ENCODE measurements around the gene SHROOM3. TPM values are rescaled to one million over a fixed set of nuclear protein-coding genes. Genes with fewer than 3 reads are reported as not detected.
A peak's percentile ranks its signal among the peaks of the same experiment; 100 is the strongest.

The SHROOM3 gene
- total RNA-seq, 6 experiments from 2014 or later: 39.1 to 98.7 (median 40.9) TPM

DNA sequence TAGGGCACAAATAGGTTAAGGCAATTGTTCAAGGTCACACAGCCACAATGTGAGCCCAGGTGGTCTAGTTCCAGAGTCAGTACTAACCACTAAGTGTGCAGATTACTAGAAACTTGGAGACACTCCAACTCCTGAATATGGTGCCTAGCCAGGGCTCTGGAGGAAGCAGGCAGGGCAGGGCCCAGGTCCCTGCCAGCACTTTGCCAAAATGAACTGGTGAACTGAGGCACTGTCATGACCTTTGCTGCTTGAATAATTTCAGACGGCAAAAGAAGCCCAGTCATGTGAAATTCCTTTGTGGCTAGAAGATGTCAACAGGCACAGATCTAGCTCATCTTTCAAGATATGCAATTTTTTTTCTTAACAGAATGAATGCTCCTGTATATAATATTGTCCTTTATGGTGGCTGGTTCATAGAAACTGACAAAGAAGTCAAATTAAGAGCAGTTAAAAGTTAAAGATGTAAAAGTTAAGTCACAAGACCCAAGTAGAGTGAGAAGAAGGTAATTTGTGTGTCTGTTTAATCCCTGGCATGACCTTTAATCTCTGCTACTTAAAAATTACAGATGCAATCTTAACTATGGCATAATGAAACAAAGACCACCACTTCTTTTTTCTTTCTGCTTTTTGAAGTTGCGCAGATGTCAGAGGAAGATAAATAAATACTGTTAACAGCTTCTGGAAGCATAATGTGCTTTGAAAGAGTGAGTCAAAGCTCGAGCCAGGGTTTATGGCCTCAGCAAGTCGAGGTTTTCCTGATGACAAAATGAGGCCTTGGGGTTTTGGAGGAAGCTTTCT is 54.1 kb downstream of the SHROOM3 start:
- peak overlapping the region; percentile 30; the same call in 1 of the 2 replicates for H3K4me3 Mint-ChIP-seq
- H3K27ac Mint-ChIP-seq: no peak overlapping the region
- H3K4me1 Mint-ChIP-seq (ENCODE audit: low read depth): peaks cover 10% of the 10 kb centered on the region
- H3K27me3 Mint-ChIP-seq (ENCODE audit: insufficient read depth): peaks cover 10% of the 10 kb centered on the region
- H3K9me3 Mint-ChIP-seq: no peaks in the 10 kb centered on the region
- DNase-seq: no peak
- H3K36me3 Mint-ChIP-seq (ENCODE audit: low read depth): 0 out of 2 replicates have a peak, but pooled peaks cover 7% of the 10 kb centered on the region
- TF ChIP-seq, protein P1, sequence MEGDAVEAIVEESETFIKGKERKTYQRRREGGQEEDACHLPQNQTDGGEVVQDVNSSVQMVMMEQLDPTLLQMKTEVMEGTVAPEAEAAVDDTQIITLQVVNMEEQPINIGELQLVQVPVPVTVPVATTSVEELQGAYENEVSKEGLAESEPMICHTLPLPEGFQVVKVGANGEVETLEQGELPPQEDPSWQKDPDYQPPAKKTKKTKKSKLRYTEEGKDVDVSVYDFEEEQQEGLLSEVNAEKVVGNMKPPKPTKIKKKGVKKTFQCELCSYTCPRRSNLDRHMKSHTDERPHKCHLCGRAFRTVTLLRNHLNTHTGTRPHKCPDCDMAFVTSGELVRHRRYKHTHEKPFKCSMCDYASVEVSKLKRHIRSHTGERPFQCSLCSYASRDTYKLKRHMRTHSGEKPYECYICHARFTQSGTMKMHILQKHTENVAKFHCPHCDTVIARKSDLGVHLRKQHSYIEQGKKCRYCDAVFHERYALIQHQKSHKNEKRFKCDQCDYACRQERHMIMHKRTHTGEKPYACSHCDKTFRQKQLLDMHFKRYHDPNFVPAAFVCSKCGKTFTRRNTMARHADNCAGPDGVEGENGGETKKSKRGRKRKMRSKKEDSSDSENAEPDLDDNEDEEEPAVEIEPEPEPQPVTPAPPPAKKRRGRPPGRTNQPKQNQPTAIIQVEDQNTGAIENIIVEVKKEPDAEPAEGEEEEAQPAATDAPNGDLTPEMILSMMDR (IDR thresholded peaks at IDR 0.05): no peak

DNA sequence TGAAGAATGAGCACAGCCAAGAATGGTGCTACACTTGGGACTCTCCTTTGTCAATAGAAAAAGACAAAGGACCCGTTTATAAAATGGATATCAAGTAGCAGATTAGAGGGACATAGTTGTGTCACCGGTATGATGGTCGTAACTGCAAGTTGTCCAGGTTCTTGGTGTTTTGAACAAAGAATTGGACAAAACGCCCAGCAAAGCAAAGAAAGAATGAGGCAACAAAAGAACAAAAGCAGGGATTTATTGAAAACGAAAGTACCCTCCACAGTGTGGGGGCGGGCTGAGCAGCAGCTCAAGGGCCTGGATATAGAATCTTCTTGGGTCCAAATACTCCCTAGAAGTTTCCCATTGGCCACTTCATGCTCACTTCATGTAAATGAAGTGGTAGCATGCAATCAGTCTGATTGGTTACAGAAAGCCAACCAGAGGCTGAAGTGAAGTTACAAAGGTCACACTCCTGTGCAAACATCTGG is 54.7 kb downstream of the SHROOM3 start:
- Mint-ChIP-seq H3K36me3 (ENCODE audit: low read depth) (0 out of 2 replicates have a peak, but pooled peaks cover 7% of the 10 kb centered on the region), H3K4me1 (ENCODE audit: low read depth) (peaks cover 10% of the 10 kb centered on the region), H3K4me3 (peak overlapping the region; percentile 30; the same call in 1 of the 2 replicates), H3K27me3 (ENCODE audit: insufficient read depth) (peaks cover 12% of the 10 kb centered on the region), H3K9me3 (no peaks in the 10 kb centered on the region), H3K27ac (no peak overlapping the region)
- TF ChIP-seq, protein P1 (IDR thresholded peaks at IDR 0.05): no peak
- no peak for DNase-seq

DNA sequence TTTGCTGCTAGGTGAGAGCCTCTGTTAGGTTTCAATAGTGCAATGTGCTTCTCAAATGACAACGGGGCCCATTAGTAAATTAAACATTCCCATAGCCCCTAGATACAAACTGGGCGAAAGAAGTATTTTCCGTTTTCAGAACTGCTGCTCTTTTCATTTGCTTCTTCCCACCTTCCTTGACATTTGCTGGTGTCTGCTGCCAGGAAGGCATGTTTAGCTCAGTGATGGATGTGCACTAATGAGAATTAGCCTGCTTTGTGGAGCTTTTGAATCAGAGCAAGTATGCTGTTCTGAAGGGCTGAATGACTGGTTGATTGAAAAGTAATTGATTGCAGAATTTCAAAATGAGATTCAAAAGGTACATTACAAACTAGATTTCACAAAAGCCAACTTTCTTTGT is 57.0 kb downstream of the SHROOM3 start:
- Mint-ChIP-seq H3K4me3 (no peak overlapping the region), H3K36me3 (ENCODE audit: low read depth) (0 out of 2 replicates have a peak, but pooled peaks cover 7% of the 10 kb centered on the region), H3K27me3 (ENCODE audit: insufficient read depth) (peaks cover 12% of the 10 kb centered on the region), H3K9me3 (no peaks in the 10 kb centered on the region), H3K27ac (no peak overlapping the region), H3K4me1 (ENCODE audit: low read depth) (peaks cover 10% of the 10 kb centered on the region)
- TF ChIP-seq, protein P1 (IDR thresholded peaks at IDR 0.05): no peak
- DNase-seq: no peak

DNA sequence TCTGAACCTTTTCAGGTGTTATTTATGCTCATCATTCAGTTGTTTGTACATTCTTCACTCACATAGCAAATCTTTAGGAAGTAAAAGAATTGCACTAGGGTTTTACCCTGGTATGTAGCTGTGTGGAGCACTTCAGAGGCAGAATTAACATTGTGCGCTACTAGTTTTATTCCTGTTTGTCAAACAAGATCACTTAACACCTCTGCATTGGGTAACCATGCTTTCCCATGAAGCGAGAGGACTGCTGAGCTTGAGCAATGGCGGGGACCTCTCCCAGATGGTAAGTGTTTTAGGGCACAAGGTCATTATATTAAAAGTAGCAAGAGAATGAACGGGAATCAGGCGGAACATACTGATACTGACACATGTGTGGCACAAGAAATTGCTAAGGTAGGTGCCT is 59.2 kb downstream of the SHROOM3 start:
- H3K27ac Mint-ChIP-seq: no peak overlapping the region
- 0 out of 2 replicates have a peak, but pooled peaks cover 5% of the 10 kb centered on the region for H3K36me3 Mint-ChIP-seq (ENCODE audit: low read depth)
- TF ChIP-seq, protein P1 (IDR thresholded peaks at IDR 0.05): no peak
- no peak for DNase-seq
- peaks cover 17% of the 10 kb centered on the region for H3K4me1 Mint-ChIP-seq (ENCODE audit: low read depth)
- peaks cover 10% of the 10 kb centered on the region for H3K27me3 Mint-ChIP-seq (ENCODE audit: insufficient read depth)
- no peaks in the 10 kb centered on the region for H3K9me3 Mint-ChIP-seq
- H3K4me3 Mint-ChIP-seq: no peak overlapping the region

DNA sequence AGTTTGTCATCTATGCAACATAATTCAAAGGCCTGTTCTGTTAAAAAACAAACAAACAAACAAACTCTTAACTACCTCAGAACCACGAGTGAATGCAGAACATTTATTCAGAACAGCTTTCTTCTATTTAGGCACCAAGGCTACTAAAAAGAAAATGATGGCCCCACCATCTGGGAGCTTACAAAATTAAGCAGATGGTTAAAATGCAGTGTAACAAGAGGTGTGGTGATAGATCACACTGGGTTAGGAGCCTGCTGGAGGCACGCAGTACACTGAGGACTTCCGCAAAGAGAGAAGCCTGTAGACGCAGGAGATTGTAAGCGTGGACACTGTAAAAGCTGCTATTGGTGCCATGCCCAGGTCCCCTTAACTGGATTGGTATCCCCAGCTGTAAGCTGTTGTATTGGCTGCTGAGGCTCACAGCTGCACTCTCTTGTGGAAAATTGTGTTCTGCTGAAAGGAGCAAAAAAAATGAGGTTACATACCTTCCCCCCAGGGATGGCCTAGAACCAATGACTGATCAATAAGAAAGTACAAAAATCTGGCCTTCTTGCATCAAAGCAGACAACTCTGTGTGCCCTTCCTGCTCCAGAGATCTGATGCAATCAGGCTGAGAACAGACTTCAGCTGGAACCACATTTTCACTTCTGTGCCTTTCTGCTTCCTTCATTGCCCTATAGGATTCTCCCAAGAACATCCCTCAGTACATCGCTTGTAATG is 60.0 kb downstream of the SHROOM3 start:
- H3K4me3 Mint-ChIP-seq: no peak overlapping the region
- H3K4me1 Mint-ChIP-seq (ENCODE audit: low read depth): peaks cover 10% of the 10 kb centered on the region
- TF ChIP-seq, protein P1 (IDR thresholded peaks at IDR 0.05): no peak
- peaks cover 10% of the 10 kb centered on the region for H3K27me3 Mint-ChIP-seq (ENCODE audit: insufficient read depth)
- DNase-seq: no peak
- H3K36me3 Mint-ChIP-seq (ENCODE audit: low read depth): no peaks in the 10 kb centered on the region
- no peak overlapping the region for H3K27ac Mint-ChIP-seq
- H3K9me3 Mint-ChIP-seq: no peaks in the 10 kb centered on the region
